Testis (tissue), 3 donors: Measurements from ENCODE around the gene TCIRG1. TPM values are rescaled to one million over a fixed set of nuclear protein-coding genes. Genes with fewer than 3 reads are reported as not detected.

ENCODE experiments used
- DNase-seq: peaks from one replicate; pipeline ENCODE4 v3.0.0-alpha.2; 2019
- H3K27ac ChIP-seq, 2 donors: fragments of 200-600 bp; sonication (generic); one replicate each; pipeline ENCODE4 v1.5.1; 2019
- H3K27me3 ChIP-seq: fragments of 200-600 bp; sonication (generic); one replicate; pipeline ENCODE4 v1.5.1; 2019
- H3K36me3 ChIP-seq: fragments of 200-600 bp; sonication (generic); one replicate; pipeline ENCODE4 v1.5.1; 2017; ENCODE audit warnings: low read depth; ENCODE audit errors: missing control alignments
- H3K4me1 ChIP-seq: fragments of 200-600 bp; sonication (generic); one replicate; pipeline ENCODE4 v1.5.1; 2019
- H3K4me3 ChIP-seq, 2 donors: fragments of 200-600 bp; sonication (generic); one replicate each; pipeline ENCODE4 v1.5.1; 2017 to 2019
- H3K9me3 ChIP-seq: fragments of 200-600 bp; sonication (generic); one replicate; pipeline ENCODE4 v1.5.1; 2017
- CTCF ChIP-seq, 3 experiments: fragments of 450-650 bp in 2 of 3; fragments of 200-600 bp in 1 of 3; sonication (generic) in 1 of 3; IDR thresholded peaks; one replicate each; pipeline ENCODE4 v1.5.1; 2016 to 2019; ENCODE audit warnings: antibody characterized with exemption in 3 of 3, mild to moderate bottlenecking in 2 of 3, moderate library complexity in 1 of 3
- POLR2A ChIP-seq: fragments of 450-650 bp; IDR thresholded peaks from one replicate; pipeline ENCODE4 v1.6.1; 2017; ENCODE audit warnings: antibody characterized with exemption, mild to moderate bottlenecking, moderate library complexity
- WGBS, 2 donors: methylation state at CpG; one replicate each; pipeline ENCODE4 v1.1.5; 2018; 5-methylcytosine and 5-hydroxymethylcytosine counted together
- intact Hi-C: fragments of 100-400 bp; cut with DNase I; formaldehyde crosslinking; loops from one replicate; pipeline ENCODE4 v1.15.1; 2023; ENCODE audit warnings: low total_unique reads
- polyA plus RNA-seq: library from polyadenylated mRNA; stranded (reverse); fragments of 350-450 nt; fragmentation: Illumina TruSeq; extraction: RNeasy Lipid Tissue Mini Kit (QIAGEN cat#74804); gene quantifications from one replicate; pipeline ENCODE4 v1.2.3, GENCODE V29; 2014; ENCODE audit warnings: low read depth, low replicate concordance; ENCODE audit not compliant: insufficient read depth
- total RNA-seq, 2 donors: library from RNA; depleted of rRNA; stranded (reverse); fragments of >200 nt; gene quantifications; one replicate each; pipeline ENCODE4 v1.2.3, GENCODE V29; 2016

Gene TCIRG1
- total and polyA plus RNA-seq, 3 donors from 2014 or later: 22.2 to 53.6 (median 52.8) TPM

- WGBS, 2 donors: 52 to 55% methylated on average over 8 to 11 of the region's 11 CpGs
- H3K4me3 ChIP-seq: no peak overlapping the region
- peak in 1 of 3 experiments; percentile 8 for TF ChIP-seq CTCF (IDR thresholded peaks at IDR 0.05)
- TF ChIP-seq POLR2A: no peak
- H3K27me3 ChIP-seq: no peaks in the 10 kb centered on the region
- H3K9me3 ChIP-seq: no peaks in the 10 kb centered on the region
- no peak for DNase-seq
- no peak overlapping the region for H3K27ac ChIP-seq
- H3K4me1 ChIP-seq: peaks cover 16% of the 10 kb centered on the region
- intact Hi-C loops: no loop called here
- no peaks in the 10 kb centered on the region for H3K36me3 ChIP-seq
These were observed 18.2 kb upstream of the TCIRG1 start for GRCh38 chr11:68020575-68020974.

- Histone ChIP-seq H3K9me3 (no peaks in the 10 kb centered on the region), H3K4me1 (peaks cover 16% of the 10 kb centered on the region), H3K36me3 (no peaks in the 10 kb centered on the region), H3K27ac (no peak overlapping the region), H3K4me3 (no peak overlapping the region), H3K27me3 (no peaks in the 10 kb centered on the region)
- 74 to 76% methylated on average over 14 to 27 of the region's 27 CpGs for WGBS, 2 donors
- peak in 2 of 3 experiments; percentile 10 to 16 for TF ChIP-seq CTCF (IDR thresholded peaks at IDR 0.05)
- no peak for TF ChIP-seq POLR2A
- DNase-seq: no peak
- intact Hi-C loops: no loop called here
These were observed 17.5 kb upstream of the TCIRG1 start for GRCh38 chr11:68021167-68021787.

- WGBS, 2 donors: 90% methylated on average over 13 of the region's 13 CpGs; no CpG with 5 or more reads in 1 of the 2 donors
- intact Hi-C loops: no loop called here
- Histone ChIP-seq H3K9me3 (no peaks in the 10 kb centered on the region), H3K4me3 (no peak overlapping the region), H3K4me1 (peaks cover 4% of the 10 kb centered on the region), H3K27ac (no peak overlapping the region), H3K27me3 (no peaks in the 10 kb centered on the region), H3K36me3 (no peaks in the 10 kb centered on the region)
- DNase-seq: no peak
- TF ChIP-seq CTCF (IDR thresholded peaks at IDR 0.05) (no peak), POLR2A (no peak)
These were observed 16.3 kb upstream of the TCIRG1 start for GRCh38 chr11:68022531-68022930.

- H3K4me3 ChIP-seq: no peak overlapping the region
These were observed 14.3 kb upstream of the TCIRG1 start for GRCh38 chr11:68024508-68024907.

More at GRCh38 chr11:68024508-68024907, 14.3 kb upstream of the TCIRG1 start:
- no peaks in the 10 kb centered on the region for H3K36me3 ChIP-seq
- intact Hi-C loops: no loop called here
- no peaks in the 10 kb centered on the region for H3K27me3 ChIP-seq
- no peak for DNase-seq
- no peak overlapping the region for H3K27ac ChIP-seq
- peaks cover 2% of the 10 kb centered on the region for H3K4me1 ChIP-seq
- H3K9me3 ChIP-seq: no peaks in the 10 kb centered on the region
- TF ChIP-seq CTCF (IDR thresholded peaks at IDR 0.05) (no peak), POLR2A (no peak)
- WGBS, 2 donors: 89 to 90% methylated on average over 5 of the region's 5 CpGs
